WERI-Rb-1 (cell line): ENCODE data around the gene GOLT1B.

Experiments
- DNase-seq: peaks from one replicate; pipeline ENCODE4 v3.0.0-alpha.2; 2020
- H3K27ac ChIP-seq: fragments of 250-450 bp; sonication (Bioruptor Pico); 2 replicates; pipeline ENCODE4 v1.5.1; 2020; ENCODE audit warnings: mild to moderate bottlenecking, moderate library complexity
- H3K27me3 ChIP-seq: fragments of 250-450 bp; sonication (Bioruptor Pico); 2 replicates; pipeline ENCODE4 v1.5.1; 2021; ENCODE audit warnings: mild to moderate bottlenecking, low read depth, moderate library complexity; ENCODE audit not compliant: insufficient read depth, severe bottlenecking
- H3K36me3 ChIP-seq: fragments of 250-450 bp; sonication (Bioruptor Pico); 2 replicates; pipeline ENCODE4 v1.5.1; 2020; ENCODE audit warnings: mild to moderate bottlenecking, moderate library complexity
- H3K4me3 ChIP-seq: 2 replicates; pipeline ENCODE4 v1.5.1; 2011; ENCODE audit warnings: low read depth, mild to moderate bottlenecking, control low read depth, low read length
- H3K9me3 ChIP-seq: fragments of 250-450 bp; sonication (Bioruptor Pico); 2 replicates; pipeline ENCODE4 v1.5.1; 2021; ENCODE audit warnings: mild to moderate bottlenecking, moderate library complexity; ENCODE audit not compliant: severe bottlenecking
- TF ChIP-seq, protein P1 (sequence below): IDR thresholded peaks from 2 replicates; pipeline ENCODE4 v1.5.1; 2011; ENCODE audit warnings: low read depth, mild to moderate bottlenecking, control low read depth, inconsistent platforms, low read length

Gene GOLT1B

DNA sequence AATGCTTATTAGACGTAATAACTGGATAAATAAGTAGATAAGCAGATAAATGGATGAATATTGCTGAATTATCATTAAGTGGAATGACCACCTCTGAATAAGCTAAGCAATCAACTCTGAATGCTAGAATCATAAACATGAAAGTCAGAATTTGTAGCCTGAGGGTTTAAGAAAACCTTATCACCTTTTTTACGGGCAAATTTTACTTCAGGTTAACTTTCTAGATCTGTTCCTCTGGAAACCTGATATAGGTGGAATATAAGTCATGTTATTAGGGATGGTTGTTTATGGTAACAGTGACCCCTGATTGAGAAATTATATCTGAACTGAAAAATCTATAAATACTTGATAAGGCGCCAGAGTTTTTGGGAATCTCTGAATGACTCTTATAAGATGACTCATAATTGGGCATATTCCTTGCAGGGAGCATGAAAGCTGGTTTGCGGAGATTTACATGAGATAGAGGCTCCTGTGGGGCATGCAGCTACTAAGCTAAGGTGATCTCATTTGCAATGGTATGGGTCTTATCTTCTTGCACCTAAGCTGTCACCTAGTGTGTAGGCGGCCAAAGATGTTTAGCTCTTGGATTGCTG lies 36.6 kb downstream of the GOLT1B start:
- TF ChIP-seq, protein P1, sequence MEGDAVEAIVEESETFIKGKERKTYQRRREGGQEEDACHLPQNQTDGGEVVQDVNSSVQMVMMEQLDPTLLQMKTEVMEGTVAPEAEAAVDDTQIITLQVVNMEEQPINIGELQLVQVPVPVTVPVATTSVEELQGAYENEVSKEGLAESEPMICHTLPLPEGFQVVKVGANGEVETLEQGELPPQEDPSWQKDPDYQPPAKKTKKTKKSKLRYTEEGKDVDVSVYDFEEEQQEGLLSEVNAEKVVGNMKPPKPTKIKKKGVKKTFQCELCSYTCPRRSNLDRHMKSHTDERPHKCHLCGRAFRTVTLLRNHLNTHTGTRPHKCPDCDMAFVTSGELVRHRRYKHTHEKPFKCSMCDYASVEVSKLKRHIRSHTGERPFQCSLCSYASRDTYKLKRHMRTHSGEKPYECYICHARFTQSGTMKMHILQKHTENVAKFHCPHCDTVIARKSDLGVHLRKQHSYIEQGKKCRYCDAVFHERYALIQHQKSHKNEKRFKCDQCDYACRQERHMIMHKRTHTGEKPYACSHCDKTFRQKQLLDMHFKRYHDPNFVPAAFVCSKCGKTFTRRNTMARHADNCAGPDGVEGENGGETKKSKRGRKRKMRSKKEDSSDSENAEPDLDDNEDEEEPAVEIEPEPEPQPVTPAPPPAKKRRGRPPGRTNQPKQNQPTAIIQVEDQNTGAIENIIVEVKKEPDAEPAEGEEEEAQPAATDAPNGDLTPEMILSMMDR, result no peak
- H3K9me3 ChIP-seq, result no peaks in the 10 kb centered on the region
- no peak for DNase-seq
- H3K27ac ChIP-seq, result no peak overlapping the region
- H3K27me3 ChIP-seq, result no peaks in the 10 kb centered on the region
- H3K36me3 ChIP-seq, result no peaks in the 10 kb centered on the region
- no peak overlapping the region for H3K4me3 ChIP-seq

GRCh38 chr12:21539797-21540196 lies 38.2 kb downstream of the GOLT1B start:
- TF ChIP-seq, protein P1, result no peak
- H3K27ac ChIP-seq, result no peak overlapping the region
- no peaks in the 10 kb centered on the region for H3K9me3 ChIP-seq
- no peaks in the 10 kb centered on the region for H3K36me3 ChIP-seq
- H3K4me3 ChIP-seq, result no peak overlapping the region
- no peaks in the 10 kb centered on the region for H3K27me3 ChIP-seq
- no peak for DNase-seq

- H3K27me3 ChIP-seq, result no peaks in the 10 kb centered on the region
- H3K4me3 ChIP-seq, result no peak overlapping the region
- no peaks in the 10 kb centered on the region for H3K9me3 ChIP-seq
- TF ChIP-seq, protein P1, result no peak
- DNase-seq, result no peak
- no peaks in the 10 kb centered on the region for H3K36me3 ChIP-seq
- no peak overlapping the region for H3K27ac ChIP-seq
These were observed 40.2 kb downstream of the GOLT1B start for GRCh38 chr12:21541773-21542172.

DNA sequence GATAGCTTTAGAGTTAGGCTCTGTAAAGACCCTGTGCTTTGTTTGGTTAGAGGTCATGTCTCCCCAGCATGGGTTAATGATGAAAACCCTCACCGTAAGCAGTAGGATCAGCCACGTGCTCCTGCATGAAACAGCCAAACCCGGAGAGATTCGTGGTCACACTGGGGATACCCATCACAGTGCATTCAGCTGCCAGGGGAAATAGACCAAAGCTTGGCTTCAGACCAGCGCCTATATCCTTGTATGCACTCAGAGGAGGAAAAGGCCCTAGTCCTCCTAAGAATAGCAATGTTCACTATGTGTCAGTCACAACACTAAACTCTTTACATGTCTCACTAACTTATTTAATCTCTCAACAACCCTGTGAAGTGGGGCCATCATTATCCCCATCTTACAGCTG lies 40.8 kb downstream of the GOLT1B start:
- TF ChIP-seq, protein P1, result no peak
- Histone ChIP-seq H3K36me3 (no peaks in the 10 kb centered on the region), H3K4me3 (no peak overlapping the region), H3K9me3 (no peaks in the 10 kb centered on the region), H3K27me3 (no peaks in the 10 kb centered on the region), H3K27ac (no peak overlapping the region)
- DNase-seq, result no peak

GRCh38 chr12:21543151-21543550 lies 41.6 kb downstream of the GOLT1B start:
- Histone ChIP-seq H3K9me3 (no peaks in the 10 kb centered on the region), H3K36me3 (no peaks in the 10 kb centered on the region), H3K27ac (no peak overlapping the region), H3K4me3 (no peak overlapping the region), H3K27me3 (no peaks in the 10 kb centered on the region)
- no peak for DNase-seq
- TF ChIP-seq, protein P1, result no peak

DNA sequence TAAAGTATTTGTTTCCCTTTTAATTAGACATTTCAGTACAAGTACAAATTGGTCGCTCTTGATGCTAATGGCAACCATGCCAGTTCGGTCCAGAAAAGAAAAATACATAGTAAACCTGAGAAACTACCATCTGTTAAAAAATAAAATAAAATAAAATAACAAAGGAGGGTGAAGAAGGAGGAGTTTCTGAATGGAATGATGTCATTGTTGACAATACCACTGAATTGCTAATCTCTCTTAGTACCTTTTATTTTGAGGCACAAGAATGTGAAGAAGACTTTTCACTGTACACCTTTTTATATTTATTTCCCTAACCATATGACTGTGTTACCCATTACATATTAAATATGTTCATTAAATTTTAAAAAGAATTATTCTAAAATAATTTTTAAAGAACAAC lies 44.0 kb downstream of the GOLT1B start:
- no peak overlapping the region for H3K4me3 ChIP-seq
- TF ChIP-seq, protein P1, result no peak
- H3K27ac ChIP-seq, result no peak overlapping the region
- H3K9me3 ChIP-seq, result no peaks in the 10 kb centered on the region
- H3K27me3 ChIP-seq, result no peaks in the 10 kb centered on the region
- no peaks in the 10 kb centered on the region for H3K36me3 ChIP-seq
- no peak for DNase-seq
